ENCODE measurements around the gene PRDM5.
A peak's percentile ranks its signal among the peaks of the same experiment; 100 is the strongest.

The PRDM5 gene

DNA sequence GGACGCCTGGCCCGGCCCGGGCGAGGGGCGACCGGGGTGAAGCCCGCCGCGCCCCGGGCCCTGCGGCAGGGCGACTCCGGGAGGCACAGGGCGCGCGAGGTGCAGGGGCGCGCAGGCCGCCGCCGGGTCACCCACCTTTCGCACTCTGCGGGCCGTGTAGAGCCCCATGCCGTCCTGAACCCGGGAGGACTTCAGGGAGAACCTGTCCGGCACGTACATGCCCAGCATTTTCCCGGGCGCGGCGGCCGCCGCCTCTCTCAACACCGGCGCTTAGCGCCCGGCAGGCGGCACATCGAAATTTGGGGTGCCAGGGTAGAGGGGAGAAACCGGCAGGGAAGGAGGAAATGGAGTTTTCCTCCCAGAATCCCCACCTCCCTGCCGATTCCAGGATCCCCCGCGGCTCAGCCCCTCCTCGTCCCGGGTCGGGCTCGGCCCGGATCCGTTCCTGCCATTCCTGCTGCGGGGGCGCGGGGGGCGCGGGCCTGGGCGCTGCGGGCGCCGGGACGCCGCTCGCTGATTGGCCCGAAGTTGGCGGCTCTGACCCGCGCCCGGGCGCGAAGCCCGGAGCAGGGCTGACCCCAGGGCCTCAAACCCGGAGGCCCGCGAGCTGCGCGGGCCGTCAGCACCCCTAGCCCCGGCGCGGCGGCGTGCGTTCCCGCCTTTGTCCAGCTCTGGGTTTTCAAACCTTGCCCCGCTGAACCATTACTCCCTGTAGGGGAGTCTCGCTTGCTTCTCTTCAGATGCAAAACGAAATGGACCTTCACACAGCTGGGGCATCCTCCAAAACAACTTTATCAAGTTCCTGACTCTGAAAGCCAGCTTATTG, at the start of gene PRDM5:
Gene PRDM5, minus strand, starts transcription at position 346 of the 826 bp plus-strand sequence. Its CDS starts 118 bp downstream, at position 228.
- DNase-seq (ENCODE audit: low read depth in 2 of 2), result peak in 1 of 2 donors; percentile 5

DNA sequence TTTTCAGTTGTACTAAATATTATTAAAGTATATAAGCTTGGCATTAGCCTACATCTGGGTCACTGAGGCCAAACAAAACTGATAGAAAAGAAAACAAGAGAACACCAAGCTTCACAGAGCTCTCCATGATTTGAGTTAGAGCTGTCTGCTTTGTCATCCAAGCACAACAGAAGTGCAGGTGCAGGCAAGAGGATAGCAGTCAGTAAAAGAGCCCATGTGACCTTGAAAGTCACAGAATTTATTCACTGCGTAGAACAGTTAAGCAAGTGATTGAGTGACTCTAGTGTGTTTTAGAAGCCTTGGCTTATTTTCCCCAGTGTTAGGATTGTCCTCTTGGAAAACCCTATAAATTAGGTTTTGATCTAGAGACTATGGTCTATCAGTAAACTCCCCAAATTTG, 49.4 kb upstream of the PRDM5 start:
- DNase-seq (ENCODE audit: low read depth in 2 of 2), result no peak

DNA sequence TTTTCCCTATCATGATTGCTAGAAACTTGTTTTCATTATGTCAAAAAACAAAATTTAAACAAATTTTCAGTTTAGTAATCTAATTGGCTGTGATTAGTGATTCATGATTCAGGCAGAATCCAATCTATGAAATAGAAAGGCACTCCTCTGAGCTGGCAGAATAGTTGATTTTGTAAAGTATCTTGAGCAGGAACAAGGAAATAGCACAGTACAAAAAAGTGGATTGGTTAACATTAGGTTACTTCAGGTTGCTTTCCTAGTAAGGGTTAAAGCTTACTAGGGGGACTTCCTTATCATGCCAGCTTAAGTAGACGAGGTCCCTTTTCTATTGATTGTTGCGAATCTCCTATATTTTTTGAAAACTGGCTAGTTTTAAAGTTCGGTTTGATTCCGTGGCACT, 43.4 kb upstream of the PRDM5 start:
- DNase-seq (ENCODE audit: low read depth in 2 of 2), result no peak

DNA sequence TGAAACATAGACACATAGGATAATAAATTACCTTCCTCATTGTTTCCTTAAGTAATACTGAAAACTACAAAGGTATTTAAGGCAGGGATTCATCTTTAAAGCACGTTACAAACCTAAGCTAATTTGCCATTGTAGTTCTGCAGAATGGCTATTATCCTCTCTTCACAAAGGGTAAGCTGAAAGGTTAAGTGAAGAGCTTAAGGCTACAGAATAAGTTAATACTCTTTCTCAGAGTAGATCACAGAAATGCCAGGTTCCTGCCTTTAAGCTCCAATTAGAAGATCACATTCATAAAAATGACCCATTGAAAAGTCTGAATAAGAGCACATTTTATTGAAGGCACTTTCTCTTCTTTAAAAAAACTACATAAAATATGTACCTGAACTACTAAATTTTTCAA, 42.1 kb upstream of the PRDM5 start:
- no peak for DNase-seq (ENCODE audit: low read depth in 2 of 2)

DNA sequence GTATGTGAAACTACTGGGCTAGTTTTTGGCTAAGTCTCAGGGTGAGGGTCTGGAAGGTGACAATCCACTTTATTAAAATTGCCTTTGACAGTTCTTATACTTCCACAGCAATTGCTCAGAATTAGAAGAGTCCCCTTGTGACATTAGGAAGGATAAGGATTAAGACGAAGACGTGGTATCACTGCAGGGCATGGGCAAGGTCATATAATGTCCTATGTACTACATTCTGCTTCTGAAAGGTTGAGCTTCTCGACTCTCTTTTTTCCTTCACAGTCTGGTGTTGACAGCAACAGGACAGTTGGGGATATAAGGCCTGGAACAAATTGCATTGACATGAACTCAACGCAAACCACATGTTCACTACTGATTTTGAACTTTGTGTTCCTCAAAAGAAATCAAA, 40.9 kb upstream of the PRDM5 start:
- DNase-seq (ENCODE audit: low read depth in 2 of 2), result no peak

DNA sequence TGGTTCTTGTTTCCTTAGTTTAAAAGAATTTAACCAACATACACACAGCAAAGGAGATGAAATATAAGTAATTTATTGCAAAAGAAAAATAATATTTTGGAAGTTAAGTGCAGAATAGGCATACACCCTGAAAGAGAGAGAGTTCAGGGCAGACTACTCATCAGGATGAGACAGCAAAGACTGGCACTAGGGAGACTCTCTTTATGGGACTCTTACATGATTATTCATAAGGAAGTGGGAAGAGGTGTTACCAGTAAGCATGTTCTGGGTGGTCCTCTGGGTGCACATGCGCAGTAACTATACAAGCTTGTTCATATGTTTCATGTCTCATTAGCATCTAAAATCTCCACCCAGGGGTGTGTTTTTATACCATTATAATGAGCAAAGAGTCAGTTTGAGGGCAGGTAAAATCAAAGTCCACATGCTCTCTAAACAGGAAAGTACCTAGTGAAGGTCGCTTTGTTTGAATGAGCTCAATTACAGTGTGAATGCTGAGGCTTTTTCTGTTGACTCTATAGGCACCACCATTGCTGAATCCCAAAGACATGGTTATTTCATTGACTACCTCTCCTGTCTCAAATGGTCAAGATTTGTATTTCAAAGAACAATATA, 38.2 kb upstream of the PRDM5 start:
- no peak for DNase-seq (ENCODE audit: low read depth in 2 of 2)

DNA sequence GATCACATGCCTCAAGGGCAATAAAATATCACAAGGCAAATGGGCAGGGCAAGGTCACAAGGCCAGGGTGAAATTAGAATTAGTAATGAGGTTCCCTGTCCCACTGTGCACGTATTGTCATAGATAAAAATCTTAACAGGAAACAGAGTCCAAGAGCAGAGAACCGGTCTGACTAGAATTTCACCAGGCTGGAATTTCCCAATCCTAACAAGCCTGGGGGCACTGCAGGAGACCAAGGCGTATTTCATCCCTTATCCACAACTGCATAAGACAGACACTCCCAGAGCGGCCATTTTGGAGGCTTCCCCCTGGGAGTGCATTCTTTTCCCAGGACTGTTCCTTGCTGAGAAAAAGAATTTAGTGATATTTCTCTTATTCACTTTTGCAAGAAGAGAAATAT, 25.9 kb upstream of the PRDM5 start:
- DNase-seq (ENCODE audit: low read depth in 2 of 2), result no peak

DNA sequence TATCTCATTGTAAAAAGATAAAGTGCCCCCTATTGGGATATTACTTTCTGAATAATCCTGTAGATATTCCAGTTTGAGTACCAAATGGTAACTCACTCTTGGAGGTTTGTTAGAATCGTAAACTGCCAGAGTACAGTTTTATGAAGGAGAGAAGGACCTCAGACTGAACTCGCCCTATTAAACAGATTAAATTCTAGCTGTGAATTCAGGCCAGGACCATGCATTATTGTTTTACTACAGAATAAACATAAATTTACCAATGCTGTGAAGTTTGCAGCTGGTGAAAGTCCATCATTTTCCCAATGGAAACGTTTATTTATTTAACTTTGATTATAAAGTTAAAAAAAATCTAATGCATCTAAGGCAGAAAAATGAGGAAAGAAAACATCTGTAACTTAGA, 20.2 kb upstream of the PRDM5 start:
- no peak for DNase-seq (ENCODE audit: low read depth in 2 of 2)

DNA sequence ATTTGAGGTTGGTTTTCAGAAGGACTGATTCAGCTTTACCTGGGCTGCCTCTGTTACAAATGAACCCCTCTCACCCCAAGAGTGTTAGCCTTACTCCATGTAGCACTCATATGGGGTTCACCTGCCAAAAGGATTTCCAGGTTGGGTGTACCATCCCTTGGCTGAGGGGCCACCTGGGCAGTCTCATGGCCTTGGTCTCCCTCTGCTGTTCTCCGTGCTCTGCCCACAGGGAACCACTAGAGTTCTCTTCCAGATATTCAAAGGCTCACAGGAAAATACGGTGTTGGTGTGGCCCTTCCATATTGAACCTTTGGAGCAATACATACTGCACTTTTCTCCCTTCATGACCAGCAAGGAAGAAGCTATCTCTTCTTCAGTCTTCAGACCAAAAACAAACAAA, 18.0 kb upstream of the PRDM5 start:
- no peak for DNase-seq (ENCODE audit: low read depth in 2 of 2)

DNA sequence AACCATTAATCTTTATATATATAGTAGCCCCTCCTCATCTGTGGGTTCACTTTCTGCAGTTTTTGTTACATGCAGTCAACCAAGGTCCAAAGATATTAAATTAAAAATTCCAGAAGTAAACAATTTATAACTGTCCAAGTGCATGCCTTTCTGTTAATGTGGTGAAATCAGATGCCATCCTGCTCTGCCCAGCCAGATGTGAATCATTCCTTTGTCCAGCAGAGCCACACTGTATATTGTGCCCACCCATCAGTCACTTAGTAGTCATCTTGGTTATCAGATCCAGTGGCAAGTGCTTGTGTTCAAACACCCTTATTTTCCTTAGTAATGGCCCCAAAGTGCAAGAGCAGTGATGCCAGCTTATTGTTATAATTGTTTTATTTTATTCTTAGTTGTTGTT, 17.2 kb upstream of the PRDM5 start:
- no peak for DNase-seq (ENCODE audit: low read depth in 2 of 2)

DNA sequence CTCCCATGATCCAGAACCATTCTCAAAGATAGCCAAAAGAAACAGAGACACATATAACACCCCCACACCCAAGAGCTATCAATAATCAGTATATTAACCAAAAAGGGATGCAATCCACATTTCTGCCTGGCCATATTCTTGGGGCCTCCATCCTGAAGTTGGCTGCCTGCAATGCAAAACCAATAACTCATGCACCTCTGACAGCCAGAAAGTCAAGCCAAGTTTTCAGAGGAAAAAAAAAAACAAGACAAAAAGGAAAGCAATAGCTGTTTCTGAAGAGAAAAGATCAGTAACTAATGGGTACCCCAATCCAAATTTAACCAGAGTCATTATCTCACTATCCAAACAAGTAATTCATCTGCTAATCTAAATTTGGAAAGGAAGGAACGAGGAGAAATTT, 7.3 kb upstream of the PRDM5 start:
- no peak for DNase-seq (ENCODE audit: low read depth in 2 of 2)

DNA sequence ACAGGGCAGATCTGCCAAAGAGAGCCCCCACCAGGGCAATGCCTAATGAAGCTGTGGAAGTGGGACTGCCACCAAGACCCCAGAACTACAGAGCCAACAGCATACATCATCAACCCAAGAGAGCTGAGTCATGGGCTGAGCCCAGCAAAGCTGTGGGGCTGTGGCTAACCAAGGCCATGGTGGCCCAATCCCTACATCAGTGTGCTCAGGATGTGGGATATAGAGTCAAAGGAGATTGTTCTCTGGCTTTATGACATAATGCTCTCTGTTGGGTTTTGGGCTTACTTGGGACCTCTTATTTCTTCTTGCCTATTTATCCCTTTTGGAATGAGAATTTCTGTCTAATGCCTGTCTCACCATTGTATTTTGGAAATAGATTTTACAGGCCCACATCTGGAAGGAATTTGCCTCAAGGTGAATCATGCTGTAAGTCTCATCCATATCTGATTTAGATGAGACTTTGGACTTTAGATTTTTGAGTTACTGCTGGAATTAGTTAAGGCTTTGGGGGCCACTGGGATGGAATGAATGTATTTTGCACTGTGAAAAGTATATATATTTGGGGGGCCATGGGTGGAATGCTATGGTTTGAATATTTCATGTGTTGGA, 5.4 kb upstream of the PRDM5 start:
- DNase-seq (ENCODE audit: low read depth in 2 of 2), result no peak

DNA sequence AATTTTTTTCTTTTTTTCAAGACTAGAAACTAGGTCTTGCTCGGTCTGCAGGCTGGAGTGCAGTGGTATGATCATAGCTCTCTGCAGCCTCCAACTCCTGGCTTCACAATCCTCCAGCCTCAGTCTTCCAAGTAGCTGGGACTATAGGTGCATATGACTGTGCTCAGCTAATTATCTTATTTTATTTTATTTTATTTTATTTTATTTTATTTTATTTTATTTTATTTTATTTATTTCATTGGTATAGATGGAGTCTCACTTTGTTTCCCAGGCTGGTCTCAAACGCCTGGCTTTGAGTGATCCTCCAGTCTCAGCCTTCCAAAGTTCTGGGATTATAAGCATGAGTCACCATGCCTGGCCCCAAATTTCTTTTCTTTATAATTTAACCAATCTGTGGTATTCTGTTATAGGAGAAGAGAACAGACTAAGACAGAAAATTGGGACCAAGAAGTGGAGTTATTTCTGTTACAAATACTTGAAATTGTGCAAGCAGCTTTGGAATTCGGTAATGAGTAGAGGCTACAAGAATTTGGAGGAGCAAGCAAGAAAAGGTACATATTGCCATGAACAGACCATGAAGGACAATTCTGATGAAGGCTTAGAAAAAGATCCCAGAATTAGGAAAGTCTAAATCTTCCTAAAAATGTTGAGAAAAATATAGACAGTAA, 4.0 kb upstream of the PRDM5 start:
- DNase-seq (ENCODE audit: low read depth in 2 of 2), result no peak

DNA sequence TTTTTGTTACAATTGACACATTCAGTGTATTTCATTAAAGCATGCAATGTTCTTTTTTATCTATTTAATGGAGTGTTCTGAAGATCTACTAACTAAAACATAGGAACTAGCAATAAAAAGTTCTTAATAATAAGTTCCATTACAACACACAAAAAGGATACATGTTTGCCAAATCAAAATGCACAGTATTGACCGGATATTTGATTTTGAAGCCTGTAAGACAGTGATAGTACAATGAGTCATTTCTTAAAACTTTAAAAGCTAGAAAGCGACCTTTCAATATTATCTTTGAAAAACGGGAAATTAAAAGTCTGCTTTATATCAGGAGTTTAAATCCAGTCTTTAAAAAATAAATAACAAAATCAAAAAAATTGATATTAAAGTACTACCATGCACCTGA, 2.4 kb upstream of the PRDM5 start:
- DNase-seq (ENCODE audit: low read depth in 2 of 2), result no peak

DNA sequence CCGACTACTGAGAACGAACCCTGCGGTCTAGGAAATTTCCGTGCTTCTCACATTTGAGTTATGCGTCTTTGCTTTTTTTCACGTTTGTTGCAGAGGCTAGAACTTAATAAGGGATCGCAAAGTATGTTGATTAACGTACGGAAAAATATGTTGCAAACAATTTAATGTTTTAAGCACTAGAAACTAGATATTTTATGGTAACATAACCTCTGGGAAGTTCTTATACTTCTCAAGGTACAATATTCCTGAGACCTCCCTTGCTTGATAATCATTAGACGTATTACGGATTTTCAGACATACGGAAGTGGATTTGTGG, 639 bp upstream of the PRDM5 start:
- no peak for DNase-seq (ENCODE audit: low read depth in 2 of 2)

DNA sequence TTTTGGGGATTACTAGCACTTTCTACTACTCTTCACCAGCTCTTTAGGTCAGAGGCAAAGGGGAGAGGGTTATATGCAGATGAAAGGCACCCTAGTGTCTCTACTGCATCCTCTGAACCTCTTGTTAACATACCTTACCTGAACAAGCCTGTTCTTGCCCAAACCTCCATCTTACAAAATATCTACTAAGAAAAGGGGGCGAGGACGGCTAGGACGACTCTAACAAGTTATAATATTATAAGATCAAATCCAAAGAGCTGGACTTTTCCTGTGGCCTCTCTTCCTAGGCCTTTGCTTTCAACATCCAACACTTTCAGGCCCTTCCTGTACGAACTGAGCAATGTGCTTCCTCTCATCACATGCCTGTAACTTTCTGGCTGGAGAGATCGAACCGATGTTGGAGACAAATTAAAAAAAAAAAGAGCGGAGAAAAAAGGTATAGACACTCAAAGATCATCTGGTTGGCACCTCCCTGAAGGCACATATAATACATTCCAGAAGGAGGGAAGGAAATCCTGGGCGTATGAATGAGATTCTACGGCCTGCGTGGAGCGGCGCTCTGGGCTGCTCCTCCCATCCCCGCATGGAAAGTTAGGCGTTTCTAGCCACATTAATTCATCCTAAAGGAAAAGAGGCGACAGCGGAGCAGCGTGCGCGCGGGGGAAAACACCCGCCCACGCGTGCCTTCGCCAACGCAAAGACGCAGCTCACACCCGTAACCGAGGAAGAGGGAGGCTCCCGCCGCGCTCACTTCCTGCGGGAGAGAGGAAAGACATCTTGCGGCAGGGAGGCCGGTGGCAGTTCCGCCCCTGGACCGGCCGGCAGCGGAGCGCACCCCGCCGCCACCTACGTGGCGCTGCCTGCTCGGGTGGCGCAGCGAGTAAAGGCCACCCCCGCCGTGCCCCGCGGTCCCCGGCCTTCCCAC, 808 bp downstream of the PRDM5 start:
- peak; percentile 5 to 44 for DNase-seq (ENCODE audit: low read depth in 2 of 2)

DNA sequence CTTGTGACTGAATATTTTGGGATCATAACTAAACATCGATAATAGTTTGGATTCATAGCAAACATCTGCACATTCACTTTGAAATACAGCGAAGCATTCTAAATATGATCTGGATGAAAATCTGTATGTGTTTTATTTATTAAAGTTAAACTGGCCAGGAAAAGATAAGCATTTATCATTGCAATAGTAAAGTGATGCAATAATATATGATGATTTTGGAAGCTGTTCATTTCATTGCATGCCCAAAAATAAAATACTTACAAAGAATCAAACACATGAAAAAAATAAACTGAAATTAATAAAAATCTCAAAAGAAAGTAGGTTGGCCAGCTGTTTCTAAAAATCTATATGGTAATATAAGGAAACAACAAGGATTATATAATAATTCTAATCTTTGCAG, 1.9 kb downstream of the PRDM5 start:
- DNase-seq (ENCODE audit: low read depth in 2 of 2), result no peak

DNA sequence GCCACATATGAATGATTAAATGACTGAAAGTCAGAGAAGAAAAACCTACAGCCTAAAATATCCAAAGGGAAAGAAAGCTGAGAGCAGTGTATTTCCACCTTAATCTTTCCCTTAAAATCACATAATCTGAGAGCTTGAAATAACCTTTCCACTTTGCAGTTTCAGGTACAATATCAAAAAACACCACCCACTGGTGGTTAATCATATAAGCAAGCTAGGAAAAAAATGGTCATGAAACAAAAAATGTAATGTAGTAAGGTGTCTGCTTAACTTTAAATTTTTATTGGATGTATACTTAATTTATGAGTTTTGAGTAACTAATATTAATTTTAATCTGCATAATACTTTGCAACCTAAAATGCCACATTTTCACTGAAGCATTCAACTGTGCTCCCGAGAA, 3.2 kb downstream of the PRDM5 start:
- DNase-seq (ENCODE audit: low read depth in 2 of 2), result no peak

DNA sequence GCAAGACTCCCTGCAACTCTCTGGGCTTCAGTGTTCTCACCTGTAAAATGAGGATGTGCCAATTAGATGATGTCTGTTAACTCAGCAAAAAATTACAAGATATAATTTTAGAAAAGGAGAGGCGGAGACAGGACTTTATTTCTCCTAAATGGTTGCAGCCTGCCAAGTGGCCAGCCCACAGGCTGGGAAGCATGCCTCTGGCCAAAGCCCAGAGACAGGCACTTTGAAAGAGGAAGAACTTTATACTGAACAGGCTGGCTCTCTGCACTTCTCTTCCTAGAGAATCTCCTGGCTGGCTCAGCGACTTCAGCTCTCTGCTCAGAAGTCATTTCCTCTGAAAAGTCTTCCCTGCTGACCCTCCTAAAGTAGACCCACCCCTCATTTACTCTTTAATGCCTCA, 3.7 kb downstream of the PRDM5 start:
- DNase-seq (ENCODE audit: low read depth in 2 of 2), result no peak

DNA sequence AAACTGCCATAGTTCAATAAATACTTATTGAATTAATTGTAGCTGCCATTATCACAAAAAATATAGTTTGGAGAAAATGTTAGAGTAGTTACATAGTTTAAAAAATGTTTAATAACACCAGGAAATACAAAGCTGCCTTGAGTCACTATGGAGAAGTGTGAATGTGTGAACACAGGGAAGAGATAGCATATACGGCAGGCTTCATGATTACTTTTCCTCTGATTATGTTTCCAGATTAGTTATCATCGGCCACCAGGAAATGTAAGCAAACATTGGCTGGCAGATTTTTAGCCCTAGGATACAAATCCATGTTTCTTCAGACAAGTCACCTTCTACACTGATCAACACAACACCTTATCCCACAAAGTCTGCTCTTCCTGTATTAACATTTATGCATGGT, 4.4 kb downstream of the PRDM5 start:
- DNase-seq (ENCODE audit: low read depth in 2 of 2), result no peak

DNA sequence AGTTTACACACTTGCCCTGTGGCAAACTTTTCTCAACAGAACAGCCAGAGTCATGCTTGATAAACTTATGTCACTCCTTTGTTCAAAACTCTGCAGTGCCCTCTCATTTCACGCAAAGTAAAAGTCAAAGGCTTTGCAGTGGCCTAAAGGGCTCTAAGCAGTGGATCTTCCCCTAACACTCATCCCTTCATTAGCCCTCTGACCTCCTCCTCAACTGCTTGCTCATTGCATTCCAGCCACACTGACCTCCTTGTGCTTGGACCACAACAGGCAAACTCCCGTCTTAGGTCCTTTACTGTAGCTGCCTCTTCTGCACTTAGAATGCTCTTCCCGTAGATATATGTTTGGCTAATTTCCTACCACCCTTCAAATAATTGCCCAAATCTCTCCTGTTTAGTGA, 5.6 kb downstream of the PRDM5 start:
- DNase-seq (ENCODE audit: low read depth in 2 of 2), result no peak

DNA sequence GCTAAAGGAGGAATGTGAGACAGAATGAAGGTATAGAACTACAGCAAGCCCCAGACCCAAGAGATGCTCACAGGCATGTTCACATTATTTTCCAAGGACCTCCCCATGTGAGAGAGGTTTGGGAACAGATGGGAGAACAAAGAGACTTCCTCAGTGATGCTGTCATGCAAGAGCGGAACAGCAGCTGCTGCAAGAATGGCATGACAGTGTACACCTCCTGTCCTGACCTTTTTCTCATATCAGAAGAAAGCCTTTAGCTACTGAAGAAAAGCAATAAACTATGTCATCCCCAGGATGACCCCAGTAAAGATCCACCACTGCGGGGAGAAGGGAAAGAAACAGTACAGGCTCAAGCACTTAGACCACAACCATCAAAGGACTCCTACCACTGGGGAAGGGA, 7.2 kb downstream of the PRDM5 start:
- no peak for DNase-seq (ENCODE audit: low read depth in 2 of 2)

All from stimulated activated CD8-positive, alpha-beta memory T cell treated with anti-CD3 and anti-CD28 coated beads, Interleukin-7, amount 100 ng/mL, for 4 hours (primary cell).